ENCODE data around the gene USP9X. TPM values are rescaled to one million over a fixed set of nuclear protein-coding genes. Genes with fewer than 3 reads are reported as not detected.
"Not testable (repeated sequence)": the region's sequence is repeated elsewhere in the genome, so short reads cannot be mapped to it uniquely, and the experiment has no call there.

The USP9X gene
- polyA plus RNA-seq = 10 to 100 TPM in 2 of 3 donors, 1 to 10 TPM in 1; 7.4 to 30.7 (median 12.0) TPM

GRCh38 chrX:41084893-41085511 lies at the start of gene USP9X:
Gene USP9X, plus strand, starts transcription at chrX:41085445. Its CDS starts 38,184 bp downstream, at chrX:41123629.
- Mint-ChIP-seq H3K36me3 (peaks cover 0 to 4% (median 3%) of the 10 kb centered on the region in 3 donors), H3K4me3 (peak within 1 kb of the TSS; percentile 91 to 98 (median 97))

GRCh38 chrX:41035582-41035981 lies 49.7 kb upstream of the USP9X start:
- Mint-ChIP-seq H3K27me3 (ENCODE audit: low read depth in 3 of 3) (peaks cover 2 to 10% (median 6%) of the 10 kb centered on the region in 3 donors), H3K4me3 (no peak overlapping the region), H3K9me3 (no peaks in the 10 kb centered on the region), H3K4me1 (no peaks in the 10 kb centered on the region), H3K36me3 (no peaks in the 10 kb centered on the region), H3K27ac (no peak overlapping the region)
- DNase-seq = no peak

More at GRCh38 chrX:41084893-41085511, at the start of gene USP9X:
- Mint-ChIP-seq H3K27me3 (ENCODE audit: low read depth in 3 of 3) (peaks cover 25 to 32% (median 30%) of the 10 kb centered on the region in 3 donors), H3K27ac (peak within 1 kb of the TSS; percentile 96 to 100 (median 100)), H3K9me3 (no peaks in the 10 kb centered on the region), H3K4me1 (peaks cover 43 to 50% of the 10 kb centered on the region in 2 donors)
- DNase-seq = peak; percentile 90 to 94 (median 94)

- Mint-ChIP-seq H3K4me3 (no peak overlapping the region), H3K9me3 (no peaks in the 10 kb centered on the region), H3K27me3 (ENCODE audit: low read depth in 3 of 3) (peaks cover 2 to 10% (median 6%) of the 10 kb centered on the region in 3 donors), H3K36me3 (no peaks in the 10 kb centered on the region), H3K27ac (no peak overlapping the region), H3K4me1 (no peaks in the 10 kb centered on the region)
- no peak for DNase-seq
Measured at GRCh38 chrX:41036668-41037326, 48.4 kb upstream of the USP9X start.

- Mint-ChIP-seq H3K36me3 (no peaks in the 10 kb centered on the region), H3K27me3 (ENCODE audit: low read depth in 3 of 3) (peaks cover 0 to 12% (median 3%) of the 10 kb centered on the region in 3 donors), H3K4me1 (no peaks in the 10 kb centered on the region), H3K9me3 (no peaks in the 10 kb centered on the region), H3K27ac (no peak overlapping the region), H3K4me3 (no peak overlapping the region)
- no peak for DNase-seq
Measured at GRCh38 chrX:41043196-41043595, 42.0 kb upstream of the USP9X start.

- Mint-ChIP-seq H3K27me3 (ENCODE audit: low read depth in 3 of 3) (peaks cover 0 to 9% (median 4%) of the 10 kb centered on the region in 3 donors), H3K4me3 (no peak overlapping the region), H3K4me1 (no peaks in the 10 kb centered on the region), H3K27ac (no peak overlapping the region), H3K9me3 (no peaks in the 10 kb centered on the region), H3K36me3 (no peaks in the 10 kb centered on the region)
- DNase-seq = no peak
Measured at GRCh38 chrX:41043674-41044345, 41.4 kb upstream of the USP9X start.

- Mint-ChIP-seq H3K4me1 (no peaks in the 10 kb centered on the region), H3K27ac (no peak overlapping the region), H3K4me3 (no peak overlapping the region), H3K9me3 (no peaks in the 10 kb centered on the region), H3K27me3 (ENCODE audit: low read depth in 3 of 3) (peaks cover 2 to 10% (median 2%) of the 10 kb centered on the region in 3 donors), H3K36me3 (no peaks in the 10 kb centered on the region)
- no peak for DNase-seq
Measured at GRCh38 chrX:41045960-41046567, 39.2 kb upstream of the USP9X start.

GRCh38 chrX:41047878-41048534 lies 37.2 kb upstream of the USP9X start:
- Mint-ChIP-seq H3K27me3 (ENCODE audit: low read depth in 3 of 3) (peaks cover 2 to 12% (median 4%) of the 10 kb centered on the region in 3 donors), H3K9me3 (no peaks in the 10 kb centered on the region), H3K4me3 (no peak overlapping the region), H3K27ac (no peak overlapping the region), H3K4me1 (no peaks in the 10 kb centered on the region), H3K36me3 (no peaks in the 10 kb centered on the region)
- DNase-seq = no peak

- H3K27me3 Mint-ChIP-seq (ENCODE audit: low read depth in 3 of 3) = peaks cover 2 to 12% (median 4%) of the 10 kb centered on the region in 3 donors
- no peaks in the 10 kb centered on the region for H3K36me3 Mint-ChIP-seq
- no peaks in the 10 kb centered on the region for H3K9me3 Mint-ChIP-seq
- no peaks in the 10 kb centered on the region for H3K4me1 Mint-ChIP-seq
- DNase-seq = no peak
- no peak overlapping the region for H3K27ac Mint-ChIP-seq
- no peak overlapping the region for H3K4me3 Mint-ChIP-seq
Measured at GRCh38 chrX:41050359-41050758, 34.9 kb upstream of the USP9X start.

GRCh38 chrX:41051288-41051687 lies 34.0 kb upstream of the USP9X start:
- H3K27ac Mint-ChIP-seq = no peak overlapping the region
- H3K36me3 Mint-ChIP-seq = no peaks in the 10 kb centered on the region
- H3K4me3 Mint-ChIP-seq = no peak overlapping the region
- no peak for DNase-seq
- H3K4me1 Mint-ChIP-seq = no peaks in the 10 kb centered on the region
- no peaks in the 10 kb centered on the region for H3K9me3 Mint-ChIP-seq
- peaks cover 2 to 12% (median 4%) of the 10 kb centered on the region in 3 donors for H3K27me3 Mint-ChIP-seq (ENCODE audit: low read depth in 3 of 3)

GRCh38 chrX:41055740-41056139 lies 29.5 kb upstream of the USP9X start:
- DNase-seq = no peak
- Mint-ChIP-seq H3K9me3 (no peaks in the 10 kb centered on the region), H3K36me3 (no peaks in the 10 kb centered on the region), H3K27ac (no peak overlapping the region), H3K27me3 (ENCODE audit: low read depth in 3 of 3) (peaks cover 1 to 8% (median 8%) of the 10 kb centered on the region in 3 donors), H3K4me3 (no peak overlapping the region), H3K4me1 (no peaks in the 10 kb centered on the region)

- not testable (repeated sequence) for H3K27ac Mint-ChIP-seq; H3K9me3 Mint-ChIP-seq; DNase-seq; H3K36me3 Mint-ChIP-seq; H3K4me3 Mint-ChIP-seq; H3K27me3 Mint-ChIP-seq (ENCODE audit: low read depth in 3 of 3); H3K4me1 Mint-ChIP-seq
Measured at GRCh38 chrX:41063276-41063675, 22.0 kb upstream of the USP9X start.

GRCh38 chrX:41064018-41064417 lies 21.2 kb upstream of the USP9X start:
- no peak for DNase-seq
- Mint-ChIP-seq H3K27ac (no peak overlapping the region), H3K27me3 (ENCODE audit: low read depth in 3 of 3) (peaks cover 3 to 10% (median 9%) of the 10 kb centered on the region in 3 donors), H3K4me1 (no peaks in the 10 kb centered on the region), H3K4me3 (no peak overlapping the region), H3K36me3 (no peaks in the 10 kb centered on the region), H3K9me3 (no peaks in the 10 kb centered on the region)

GRCh38 chrX:41066391-41066790 lies 18.9 kb upstream of the USP9X start:
- Mint-ChIP-seq H3K36me3 (no peaks in the 10 kb centered on the region), H3K4me3 (no peak overlapping the region), H3K27me3 (ENCODE audit: low read depth in 3 of 3) (peaks cover 2 to 7% (median 2%) of the 10 kb centered on the region in 3 donors), H3K27ac (no peak overlapping the region), H3K4me1 (no peaks in the 10 kb centered on the region), H3K9me3 (no peaks in the 10 kb centered on the region)
- DNase-seq = no peak

Measured in immature natural killer cell (primary cell).